Karpas-422 (cell line): Measurements from ENCODE around the gene IL31RA. TPM values are rescaled to one million over a fixed set of nuclear protein-coding genes. Genes with fewer than 3 reads are reported as not detected.

ENCODE experiments used
- DNase-seq: peaks from one replicate; pipeline ENCODE4 v3.0.0-alpha.2; 2015
- H2AFZ ChIP-seq: fragments of 200-600 bp; sonication (generic); 2 replicates; pipeline ENCODE4 v1.6.1; 2014; ENCODE audit warnings: antibody characterized with exemption, low read length, mixed read lengths
- H3K27ac ChIP-seq: fragments of 200-600 bp; sonication (generic); 2 replicates; pipeline ENCODE4 v1.5.1; 2014; ENCODE audit warnings: mild to moderate bottlenecking, low read length, moderate library complexity
- H3K27me3 ChIP-seq: fragments of 200-600 bp; sonication (generic); 2 replicates; pipeline ENCODE4 v1.6.1; 2014; ENCODE audit warnings: low read length, mixed read lengths
- H3K36me3 ChIP-seq: fragments of 200-600 bp; sonication (generic); 2 replicates; pipeline ENCODE4 v1.6.1; 2014; ENCODE audit warnings: low read length, mixed read lengths; ENCODE audit not compliant: insufficient read depth
- H3K4me1 ChIP-seq: fragments of 200-600 bp; sonication (generic); 2 replicates; pipeline ENCODE4 v1.6.1; 2014; ENCODE audit warnings: mild to moderate bottlenecking, low read length, mixed read lengths
- H3K4me2 ChIP-seq: fragments of 200-600 bp; sonication (generic); 2 replicates; pipeline ENCODE4 v1.6.1; 2014; ENCODE audit warnings: low read length, low read depth, mild to moderate bottlenecking; ENCODE audit not compliant: poor library complexity, severe bottlenecking
- H3K4me3 ChIP-seq: fragments of 200-600 bp; sonication (generic); 2 replicates; pipeline ENCODE4 v1.5.1; 2014; ENCODE audit warnings: mild to moderate bottlenecking, antibody characterized with exemption, low read length, mixed read lengths
- H3K79me2 ChIP-seq: fragments of 200-600 bp; sonication (generic); 2 replicates; pipeline ENCODE4 v1.6.1; 2014; ENCODE audit warnings: mild to moderate bottlenecking, low read length, mixed read lengths
- H3K9ac ChIP-seq: fragments of 200-600 bp; sonication (generic); 2 replicates; pipeline ENCODE4 v1.6.0; 2014; ENCODE audit warnings: low read length
- H3K9me2 ChIP-seq: fragments of 200-600 bp; sonication (generic), shearing (Covaris generic); replicated peaks from 2 replicates; pipeline ENCODE4 v1.6.0; 2014; ENCODE audit warnings: mild to moderate bottlenecking, low read length, moderate library complexity; ENCODE audit not compliant: insufficient read depth
- H3K9me3 ChIP-seq: fragments of 300-700, 200-600 bp; sonication (generic); 2 replicates; pipeline ENCODE4 v1.6.1; 2014; ENCODE audit warnings: low read length, mixed read lengths
- H4K20me1 ChIP-seq: fragments of 200-600 bp; sonication (generic); 2 replicates; pipeline ENCODE4 v1.6.1; 2014; ENCODE audit warnings: mild to moderate bottlenecking, antibody characterized with exemption, low read length, low read depth; ENCODE audit not compliant: insufficient read depth
- total RNA-seq: library from RNA; depleted of rRNA; stranded (reverse); fragments of >200 nt; shearing (Covaris generic); gene quantifications from 2 replicates; pipeline ENCODE4 v1.2.3, GENCODE V29; 2014; ENCODE audit warnings: low replicate concordance

The IL31RA gene
- total RNA-seq, 1 experiment from 2014 or later: not detected

GRCh38 chr5:55888205-55888604, 37.0 kb downstream of the IL31RA start:
- H3K27ac ChIP-seq: no peak overlapping the region
- no peak overlapping the region for H3K9ac ChIP-seq
- no peak for DNase-seq
- no peak overlapping the region for H3K4me2 ChIP-seq
- no peaks in the 10 kb centered on the region for H3K36me3 ChIP-seq
- H3K9me3 ChIP-seq: no peaks in the 10 kb centered on the region
- no peak overlapping the region for H2AFZ ChIP-seq
- H3K4me1 ChIP-seq: no peaks in the 10 kb centered on the region
- no peaks in the 10 kb centered on the region for H3K79me2 ChIP-seq
- H3K4me3 ChIP-seq: no peak overlapping the region
- H3K27me3 ChIP-seq: no peaks in the 10 kb centered on the region
- no peaks in the 10 kb centered on the region for H4K20me1 ChIP-seq
- no peaks in the 10 kb centered on the region for H3K9me2 ChIP-seq

GRCh38 chr5:55892479-55892878, 41.3 kb downstream of the IL31RA start:
- Histone ChIP-seq H3K36me3 (no peaks in the 10 kb centered on the region), H3K27ac (no peak overlapping the region), H4K20me1 (no peaks in the 10 kb centered on the region), H3K9me3 (no peaks in the 10 kb centered on the region), H3K9ac (no peak overlapping the region), H3K9me2 (no peaks in the 10 kb centered on the region), H3K27me3 (no peaks in the 10 kb centered on the region), H3K4me1 (no peaks in the 10 kb centered on the region), H2AFZ (no peak overlapping the region), H3K4me2 (no peak overlapping the region), H3K79me2 (no peaks in the 10 kb centered on the region), H3K4me3 (no peak overlapping the region)
- no peak for DNase-seq

DNA sequence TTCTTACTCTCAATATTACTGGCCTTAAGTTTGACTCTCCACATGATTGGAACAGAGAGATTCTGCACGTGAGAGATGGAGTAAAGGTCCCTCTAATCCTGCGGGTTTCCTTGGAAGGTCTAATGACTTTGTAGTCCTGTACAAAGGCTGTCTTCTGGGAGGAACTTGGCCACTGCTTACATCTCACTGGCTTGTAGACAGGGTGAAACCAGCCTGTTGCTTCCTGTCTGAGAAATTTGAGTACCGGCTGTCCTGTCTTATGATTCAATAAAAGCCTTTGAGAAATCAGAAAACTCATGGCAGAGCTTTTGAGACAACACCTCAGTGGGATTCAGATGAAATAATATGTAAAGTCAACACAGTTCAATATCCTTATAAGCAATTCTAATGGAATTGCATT, 43.0 kb downstream of the IL31RA start:
- Histone ChIP-seq H3K4me1 (no peaks in the 10 kb centered on the region), H2AFZ (no peak overlapping the region), H3K79me2 (no peaks in the 10 kb centered on the region), H3K27ac (no peak overlapping the region), H3K27me3 (no peaks in the 10 kb centered on the region), H3K9me3 (no peaks in the 10 kb centered on the region), H3K9ac (no peak overlapping the region), H3K36me3 (no peaks in the 10 kb centered on the region), H3K9me2 (no peaks in the 10 kb centered on the region), H3K4me2 (no peak overlapping the region), H3K4me3 (no peak overlapping the region), H4K20me1 (no peaks in the 10 kb centered on the region)
- DNase-seq: no peak

DNA sequence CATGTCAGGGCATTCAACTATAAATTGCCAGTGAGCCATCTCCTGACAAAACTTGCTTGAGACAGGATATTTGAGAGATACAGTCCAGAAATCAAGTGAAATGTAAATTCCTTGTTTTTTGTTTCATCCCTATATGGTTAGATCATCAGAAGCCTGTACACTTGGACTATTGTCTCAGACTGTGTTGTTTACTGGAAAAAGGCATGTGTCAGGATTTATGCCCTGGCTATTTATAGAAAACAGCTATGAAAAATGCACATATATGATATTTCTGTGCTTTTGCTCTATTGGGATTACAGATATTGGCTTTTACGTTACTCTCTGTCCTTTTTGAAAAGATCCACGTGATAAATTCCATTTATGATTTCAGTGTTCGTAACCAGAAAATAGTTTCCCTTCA, 44.2 kb downstream of the IL31RA start:
- Histone ChIP-seq H3K27me3 (no peaks in the 10 kb centered on the region), H3K4me3 (no peak overlapping the region), H3K79me2 (no peaks in the 10 kb centered on the region), H4K20me1 (no peaks in the 10 kb centered on the region), H3K9me3 (no peaks in the 10 kb centered on the region), H3K9me2 (no peaks in the 10 kb centered on the region), H3K27ac (no peak overlapping the region), H3K4me2 (no peak overlapping the region), H3K4me1 (no peaks in the 10 kb centered on the region), H2AFZ (no peak overlapping the region), H3K36me3 (no peaks in the 10 kb centered on the region), H3K9ac (no peak overlapping the region)
- no peak for DNase-seq

DNA sequence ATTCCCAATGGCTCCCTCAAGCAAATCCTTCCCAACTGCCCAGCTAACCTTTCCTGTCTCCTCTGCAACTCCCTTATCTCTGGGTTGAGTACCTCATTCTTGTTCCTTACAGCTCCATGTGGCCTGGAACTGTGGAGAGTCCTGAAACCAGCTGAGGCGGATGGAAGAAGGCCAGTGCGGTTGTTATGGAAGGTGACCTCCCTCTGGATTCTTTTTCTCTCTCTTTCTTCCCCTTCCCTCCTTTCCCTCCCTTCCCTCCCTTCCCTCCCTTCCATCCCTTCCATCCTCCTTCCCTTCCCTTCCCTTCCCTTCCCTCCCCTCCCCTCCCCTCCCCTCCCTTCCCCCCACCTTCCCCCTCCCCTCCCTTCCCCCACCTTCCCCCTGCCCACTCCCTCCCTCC, 45.1 kb downstream of the IL31RA start:
- no peaks in the 10 kb centered on the region for H3K36me3 ChIP-seq
- no peaks in the 10 kb centered on the region for H4K20me1 ChIP-seq
- DNase-seq: no peak

DNA sequence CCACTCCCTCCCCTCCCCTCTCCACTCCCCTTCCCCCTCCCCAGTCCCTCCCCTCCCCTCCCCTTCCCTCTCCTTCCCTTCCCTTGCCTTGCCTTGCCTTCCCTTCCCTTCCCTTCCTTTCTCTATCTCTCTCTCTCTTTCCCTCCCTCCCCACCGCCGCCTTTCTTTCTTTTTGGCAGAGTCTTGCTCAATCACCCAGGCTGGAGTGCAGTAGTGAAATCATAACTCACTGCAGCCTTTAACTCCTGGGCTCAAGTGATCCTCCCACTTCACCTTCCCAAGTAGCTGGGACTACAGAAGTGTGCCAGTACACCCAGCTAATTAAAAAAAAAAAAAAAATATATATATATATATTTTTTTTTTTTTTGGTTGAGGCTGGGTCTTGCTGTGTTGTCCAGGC, 45.5 kb downstream of the IL31RA start:
- Histone ChIP-seq H3K4me3 (no peak overlapping the region), H3K36me3 (no peaks in the 10 kb centered on the region), H3K4me2 (no peak overlapping the region), H2AFZ (no peak overlapping the region), H3K9me3 (no peaks in the 10 kb centered on the region), H3K4me1 (no peaks in the 10 kb centered on the region), H3K79me2 (no peaks in the 10 kb centered on the region), H4K20me1 (no peaks in the 10 kb centered on the region), H3K9me2 (no peaks in the 10 kb centered on the region), H3K27me3 (no peaks in the 10 kb centered on the region), H3K9ac (no peak overlapping the region), H3K27ac (no peak overlapping the region)
- no peak for DNase-seq

More for the DNA sequence above, 45.1 kb downstream of the IL31RA start:
- no peaks in the 10 kb centered on the region for H3K4me1 ChIP-seq
- no peak overlapping the region for H3K9ac ChIP-seq
- H3K27me3 ChIP-seq: no peaks in the 10 kb centered on the region
- no peaks in the 10 kb centered on the region for H3K79me2 ChIP-seq
- H3K9me3 ChIP-seq: no peaks in the 10 kb centered on the region
- H3K4me2 ChIP-seq: no peak overlapping the region
- H3K4me3 ChIP-seq: no peak overlapping the region
- H3K27ac ChIP-seq: no peak overlapping the region
- no peaks in the 10 kb centered on the region for H3K9me2 ChIP-seq
- no peak overlapping the region for H2AFZ ChIP-seq

GRCh38 chr5:55897206-55897894, 46.2 kb downstream of the IL31RA start:
- DNase-seq: no peak
- Histone ChIP-seq H3K4me1 (no peaks in the 10 kb centered on the region), H3K9me3 (no peaks in the 10 kb centered on the region), H4K20me1 (no peaks in the 10 kb centered on the region), H3K9me2 (no peaks in the 10 kb centered on the region), H3K9ac (no peak overlapping the region), H3K79me2 (no peaks in the 10 kb centered on the region), H3K27me3 (no peaks in the 10 kb centered on the region), H3K4me2 (no peak overlapping the region), H3K27ac (no peak overlapping the region), H3K4me3 (no peak overlapping the region), H2AFZ (no peak overlapping the region), H3K36me3 (no peaks in the 10 kb centered on the region)

GRCh38 chr5:55897905-55898304, 46.7 kb downstream of the IL31RA start:
- H3K79me2 ChIP-seq: no peaks in the 10 kb centered on the region
- no peak for DNase-seq
- H3K4me1 ChIP-seq: no peaks in the 10 kb centered on the region
- H3K27me3 ChIP-seq: no peaks in the 10 kb centered on the region
- no peaks in the 10 kb centered on the region for H3K36me3 ChIP-seq
- no peak overlapping the region for H2AFZ ChIP-seq
- no peak overlapping the region for H3K9ac ChIP-seq
- H3K9me2 ChIP-seq: no peaks in the 10 kb centered on the region
- H3K27ac ChIP-seq: no peak overlapping the region
- no peaks in the 10 kb centered on the region for H4K20me1 ChIP-seq
- no peak overlapping the region for H3K4me2 ChIP-seq
- no peak overlapping the region for H3K4me3 ChIP-seq
- no peaks in the 10 kb centered on the region for H3K9me3 ChIP-seq
